GM12878 (cell line): ENCODE data around the gene TRIM72.

Experiments
- JUND ChIP-seq: IDR thresholded peaks from 2 replicates; pipeline ENCODE4 v1.6.1; 2012; ENCODE audit warnings: low read depth, mild to moderate bottlenecking, low read length, improper control_type of control experiment, moderate library complexity
- NFYA ChIP-seq: IDR thresholded peaks from 2 replicates; pipeline ENCODE4 v1.6.1; 2011; ENCODE audit warnings: low read depth, mild to moderate bottlenecking, low read length, improper control_type of control experiment, borderline replicate concordance
- PAX5 ChIP-seq: IDR thresholded peaks from 2 replicates; pipeline ENCODE4 v1.6.1; 2011; ENCODE audit warnings: low read depth, low read length, borderline replicate concordance
- POLR2AphosphoS5 ChIP-seq: IDR thresholded peaks from 2 replicates; pipeline ENCODE4 v1.6.1; 2011; ENCODE audit warnings: mild to moderate bottlenecking, low read length, inconsistent platforms
- SUPT20H ChIP-seq: IDR thresholded peaks from 2 replicates; pipeline ENCODE4 v1.6.1; 2011; ENCODE audit warnings: low read depth, mild to moderate bottlenecking, low read length, moderate library complexity, borderline replicate concordance; ENCODE audit not compliant: control insufficient read depth
- ZNF622 ChIP-seq: fragments of 450-650 bp; IDR thresholded peaks from 2 replicates; pipeline ENCODE4 v1.6.1; 2017; ENCODE audit warnings: mild to moderate bottlenecking, inconsistent platforms
- TF ChIP-seq, protein P1 (sequence below), 3 experiments: IDR thresholded peaks in 2 of 3; conservative IDR thresholded peaks in 1 of 3; 2 replicates each; pipeline ENCODE4 v1.5.1; 2011; ENCODE audit warnings: low read depth in 3 of 3, low read length in 3 of 3, mild to moderate bottlenecking in 3 of 3, control low read depth in 2 of 3, moderate library complexity in 2 of 3, inconsistent platforms in 1 of 3, mixed read lengths in 1 of 3; ENCODE audit not compliant: control insufficient read depth in 2 of 3, insufficient read depth in 1 of 3; ENCODE audit errors: extremely low read depth in 1 of 3
- TF ChIP-seq, protein P2 (sequence below): IDR thresholded peaks from 2 replicates; pipeline ENCODE4 v1.6.1; 2012; ENCODE audit warnings: mild to moderate bottlenecking, low read depth, low read length

DNA sequence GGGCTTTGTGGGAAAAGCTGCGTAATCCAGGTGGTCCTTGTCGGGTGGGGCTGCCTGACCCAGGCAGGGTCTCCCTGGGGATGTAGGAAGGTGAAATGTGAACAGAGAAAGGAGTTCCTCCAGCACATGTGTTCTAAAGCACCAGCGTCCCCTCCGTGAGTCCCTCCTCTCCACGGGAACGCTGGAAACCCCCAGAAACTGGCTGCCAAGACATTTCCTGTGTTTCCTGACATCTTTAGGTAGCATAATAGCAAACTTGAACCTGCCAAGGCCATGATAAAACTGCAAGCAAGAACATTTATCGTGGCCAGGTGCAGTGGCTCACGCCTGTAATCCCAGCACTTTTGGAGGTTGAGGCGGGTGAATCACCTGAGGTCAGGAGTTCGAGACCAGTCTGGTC lies 15.6 kb downstream of the TRIM72 start:
- TF ChIP-seq NFYA (no peak), ZNF622 (no peak), POLR2AphosphoS5 (no peak), JUND (no peak), SUPT20H (no peak), PAX5 (no peak)
- TF ChIP-seq, protein P1, sequence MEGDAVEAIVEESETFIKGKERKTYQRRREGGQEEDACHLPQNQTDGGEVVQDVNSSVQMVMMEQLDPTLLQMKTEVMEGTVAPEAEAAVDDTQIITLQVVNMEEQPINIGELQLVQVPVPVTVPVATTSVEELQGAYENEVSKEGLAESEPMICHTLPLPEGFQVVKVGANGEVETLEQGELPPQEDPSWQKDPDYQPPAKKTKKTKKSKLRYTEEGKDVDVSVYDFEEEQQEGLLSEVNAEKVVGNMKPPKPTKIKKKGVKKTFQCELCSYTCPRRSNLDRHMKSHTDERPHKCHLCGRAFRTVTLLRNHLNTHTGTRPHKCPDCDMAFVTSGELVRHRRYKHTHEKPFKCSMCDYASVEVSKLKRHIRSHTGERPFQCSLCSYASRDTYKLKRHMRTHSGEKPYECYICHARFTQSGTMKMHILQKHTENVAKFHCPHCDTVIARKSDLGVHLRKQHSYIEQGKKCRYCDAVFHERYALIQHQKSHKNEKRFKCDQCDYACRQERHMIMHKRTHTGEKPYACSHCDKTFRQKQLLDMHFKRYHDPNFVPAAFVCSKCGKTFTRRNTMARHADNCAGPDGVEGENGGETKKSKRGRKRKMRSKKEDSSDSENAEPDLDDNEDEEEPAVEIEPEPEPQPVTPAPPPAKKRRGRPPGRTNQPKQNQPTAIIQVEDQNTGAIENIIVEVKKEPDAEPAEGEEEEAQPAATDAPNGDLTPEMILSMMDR (IDR thresholded peaks at IDR 0.05 in 2 of 3, conservative IDR thresholded peaks at IDR 0.05 in 1 of 3; ENCODE audit: control insufficient read depth in 2 of 3, extremely low read depth in 1 of 3, insufficient read depth in 1 of 3, low read depth in 3 of 3, low read length in 3 of 3), result no peak
- TF ChIP-seq, protein P2, sequence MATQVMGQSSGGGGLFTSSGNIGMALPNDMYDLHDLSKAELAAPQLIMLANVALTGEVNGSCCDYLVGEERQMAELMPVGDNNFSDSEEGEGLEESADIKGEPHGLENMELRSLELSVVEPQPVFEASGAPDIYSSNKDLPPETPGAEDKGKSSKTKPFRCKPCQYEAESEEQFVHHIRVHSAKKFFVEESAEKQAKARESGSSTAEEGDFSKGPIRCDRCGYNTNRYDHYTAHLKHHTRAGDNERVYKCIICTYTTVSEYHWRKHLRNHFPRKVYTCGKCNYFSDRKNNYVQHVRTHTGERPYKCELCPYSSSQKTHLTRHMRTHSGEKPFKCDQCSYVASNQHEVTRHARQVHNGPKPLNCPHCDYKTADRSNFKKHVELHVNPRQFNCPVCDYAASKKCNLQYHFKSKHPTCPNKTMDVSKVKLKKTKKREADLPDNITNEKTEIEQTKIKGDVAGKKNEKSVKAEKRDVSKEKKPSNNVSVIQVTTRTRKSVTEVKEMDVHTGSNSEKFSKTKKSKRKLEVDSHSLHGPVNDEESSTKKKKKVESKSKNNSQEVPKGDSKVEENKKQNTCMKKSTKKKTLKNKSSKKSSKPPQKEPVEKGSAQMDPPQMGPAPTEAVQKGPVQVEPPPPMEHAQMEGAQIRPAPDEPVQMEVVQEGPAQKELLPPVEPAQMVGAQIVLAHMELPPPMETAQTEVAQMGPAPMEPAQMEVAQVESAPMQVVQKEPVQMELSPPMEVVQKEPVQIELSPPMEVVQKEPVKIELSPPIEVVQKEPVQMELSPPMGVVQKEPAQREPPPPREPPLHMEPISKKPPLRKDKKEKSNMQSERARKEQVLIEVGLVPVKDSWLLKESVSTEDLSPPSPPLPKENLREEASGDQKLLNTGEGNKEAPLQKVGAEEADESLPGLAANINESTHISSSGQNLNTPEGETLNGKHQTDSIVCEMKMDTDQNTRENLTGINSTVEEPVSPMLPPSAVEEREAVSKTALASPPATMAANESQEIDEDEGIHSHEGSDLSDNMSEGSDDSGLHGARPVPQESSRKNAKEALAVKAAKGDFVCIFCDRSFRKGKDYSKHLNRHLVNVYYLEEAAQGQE, result no peak
